Body of pancreas (tissue), 4 donors: ENCODE data around the gene EPS8. TPM values are rescaled to one million over a fixed set of nuclear protein-coding genes. Genes with fewer than 3 reads are reported as not detected.
"Not testable (repeated sequence)": the region's sequence is repeated elsewhere in the genome, so short reads cannot be mapped to it uniquely, and the experiment has no call there.

Experiments used
- ATAC-seq: fragments of 150-250 bp; one replicate; pipeline ENCODE4 v1.9.1; 2016
- DNase-seq, 4 donors: peaks; one replicate each; pipeline ENCODE4 v3.0.0-alpha.2; 2019
- H3K27ac ChIP-seq, 4 donors: fragments of 200-600 bp; sonication (generic); 1 replicate in 3 of 4; 2 replicates in 1 of 4; pipeline versions ENCODE4 v1.5.1 to v1.6.1; 2016 to 2019; ENCODE audit warnings: mild to moderate bottlenecking in 1 of 4, mixed read lengths in 1 of 4, moderate library complexity in 1 of 4
- H3K27me3 ChIP-seq, 2 donors: fragments of 200-600 bp; sonication (generic); one replicate each; pipeline ENCODE4 v1.6.0; 2016; ENCODE audit warnings: mild to moderate bottlenecking in 1 of 2
- H3K36me3 ChIP-seq, 2 donors: fragments of 200-600 bp; sonication (generic); replicated peaks in 1 of 2; 2 replicates each; pipeline ENCODE4 v1.5.1; 2016; ENCODE audit warnings: low read depth in 2 of 2; ENCODE audit not compliant: insufficient read depth in 1 of 2
- H3K4me1 ChIP-seq: fragments of 200-600 bp; sonication (generic); one replicate; pipeline ENCODE4 v1.6.0; 2016
- H3K4me3 ChIP-seq, 2 donors: fragments of 200-600 bp; sonication (generic); 1 replicate in 1 of 2; 2 replicates in 1 of 2; pipeline ENCODE4 v1.5.1; 2016 to 2019
- H3K9me3 ChIP-seq, 3 donors: fragments of 200-600 bp; sonication (generic); 1 replicate in 2 of 3; 2 replicates in 1 of 3; pipeline ENCODE4 v1.5.1; 2016
- POLR2A ChIP-seq, 3 donors: fragments of 450-650 bp; IDR thresholded peaks; one replicate each; pipeline ENCODE4 v1.6.1; 2016; ENCODE audit warnings: antibody characterized with exemption in 3 of 3, mild to moderate bottlenecking in 2 of 3
- WGBS, 2 donors: methylation state at CpG; one replicate each; pipeline ENCODE4 v1.1.5; 2017; 5-methylcytosine and 5-hydroxymethylcytosine counted together
- intact Hi-C: fragments of 100-400 bp; cut with DNase I; formaldehyde crosslinking; loops from one replicate; pipeline ENCODE4 v1.15.1; 2023
- total RNA-seq, 2 donors: library from RNA; depleted of rRNA; stranded (reverse); fragments of >200 nt; gene quantifications; one replicate each; pipeline ENCODE4 v1.1.0, GENCODE V29; 2016
- TF ChIP-seq, protein P1 (sequence below), 7 experiments: fragments of 450-650 bp in 4 of 7; fragments of 200-600 bp in 3 of 7; sonication (generic) in 3 of 7; IDR thresholded peaks; one replicate each; pipeline ENCODE4 v1.5.1; 2016 to 2019; ENCODE audit warnings: antibody characterized with exemption in 7 of 7

EPS8 gene
- total RNA-seq, 2 donors from 2014 or later: 31.6 to 41.2 TPM

GRCh38 chr12:15770021-15770420 is 19.2 kb downstream of the EPS8 start:
- intact Hi-C loops: no loop called here
- H3K4me3 ChIP-seq: no peak overlapping the region
- H3K27me3 ChIP-seq: no peaks in the 10 kb centered on the region
- H3K4me1 ChIP-seq: peaks cover 3% of the 10 kb centered on the region
- no peaks in the 10 kb centered on the region for H3K36me3 ChIP-seq
- ATAC-seq: no peak
- 87 to 93% methylated on average over 3 of the region's 3 CpGs for WGBS, 2 donors
- H3K27ac ChIP-seq: no peak overlapping the region
- TF ChIP-seq, protein P1, sequence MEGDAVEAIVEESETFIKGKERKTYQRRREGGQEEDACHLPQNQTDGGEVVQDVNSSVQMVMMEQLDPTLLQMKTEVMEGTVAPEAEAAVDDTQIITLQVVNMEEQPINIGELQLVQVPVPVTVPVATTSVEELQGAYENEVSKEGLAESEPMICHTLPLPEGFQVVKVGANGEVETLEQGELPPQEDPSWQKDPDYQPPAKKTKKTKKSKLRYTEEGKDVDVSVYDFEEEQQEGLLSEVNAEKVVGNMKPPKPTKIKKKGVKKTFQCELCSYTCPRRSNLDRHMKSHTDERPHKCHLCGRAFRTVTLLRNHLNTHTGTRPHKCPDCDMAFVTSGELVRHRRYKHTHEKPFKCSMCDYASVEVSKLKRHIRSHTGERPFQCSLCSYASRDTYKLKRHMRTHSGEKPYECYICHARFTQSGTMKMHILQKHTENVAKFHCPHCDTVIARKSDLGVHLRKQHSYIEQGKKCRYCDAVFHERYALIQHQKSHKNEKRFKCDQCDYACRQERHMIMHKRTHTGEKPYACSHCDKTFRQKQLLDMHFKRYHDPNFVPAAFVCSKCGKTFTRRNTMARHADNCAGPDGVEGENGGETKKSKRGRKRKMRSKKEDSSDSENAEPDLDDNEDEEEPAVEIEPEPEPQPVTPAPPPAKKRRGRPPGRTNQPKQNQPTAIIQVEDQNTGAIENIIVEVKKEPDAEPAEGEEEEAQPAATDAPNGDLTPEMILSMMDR (IDR thresholded peaks at IDR 0.05): no peak
- no peak for TF ChIP-seq POLR2A (IDR thresholded peaks at IDR 0.05)
- no peaks in the 10 kb centered on the region for H3K9me3 ChIP-seq
- no peak for DNase-seq

- Histone ChIP-seq H3K27me3 (no peaks in the 10 kb centered on the region), H3K9me3 (no peaks in the 10 kb centered on the region), H3K27ac (no peak overlapping the region), H3K4me3 (no peak overlapping the region), H3K4me1 (no peaks in the 10 kb centered on the region), H3K36me3 (no peaks in the 10 kb centered on the region)
- TF ChIP-seq POLR2A (IDR thresholded peaks at IDR 0.05): no peak
- TF ChIP-seq, protein P1 (IDR thresholded peaks at IDR 0.05): no peak
- ATAC-seq (no peak), DNase-seq (no peak)
- WGBS, 2 donors: 71 to 83% methylated on average over 3 of the region's 3 CpGs
- intact Hi-C loops: no loop called here
These were observed 19.6 kb downstream of the EPS8 start for GRCh38 chr12:15769586-15769985.

DNA sequence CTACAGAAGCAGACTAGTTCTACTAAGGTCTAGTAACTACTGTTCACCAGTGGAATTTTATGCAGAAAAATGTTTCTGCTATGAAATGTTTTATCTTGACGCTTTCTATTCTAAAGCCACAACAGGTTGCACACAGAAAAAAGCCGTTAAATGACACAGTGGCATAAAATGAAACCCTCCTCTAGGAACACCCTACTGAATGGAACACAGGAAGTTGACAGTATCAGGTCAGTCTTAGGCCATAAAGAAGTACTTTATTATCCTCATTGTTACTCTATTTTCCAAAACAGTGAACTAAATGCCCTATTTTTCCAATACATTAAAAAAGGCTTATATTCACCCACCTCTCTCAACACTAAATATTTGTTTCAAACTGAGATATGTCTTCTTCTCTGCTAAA is 21.9 kb downstream of the EPS8 start:
- intact Hi-C loops: no loop called here
- DNase-seq (no peak), ATAC-seq (no peak)
- TF ChIP-seq POLR2A (IDR thresholded peaks at IDR 0.05): no peak
- TF ChIP-seq, protein P1 (IDR thresholded peaks at IDR 0.05): no peak
- 91 to 92% methylated on average over 2 of the region's 2 CpGs for WGBS, 2 donors
- no peak overlapping the region for H3K27ac ChIP-seq
- H3K4me1 ChIP-seq: no peaks in the 10 kb centered on the region
- H3K4me3 ChIP-seq: no peak overlapping the region
- no peaks in the 10 kb centered on the region for H3K36me3 ChIP-seq
- H3K27me3 ChIP-seq: no peaks in the 10 kb centered on the region
- H3K9me3 ChIP-seq: no peaks in the 10 kb centered on the region

DNA sequence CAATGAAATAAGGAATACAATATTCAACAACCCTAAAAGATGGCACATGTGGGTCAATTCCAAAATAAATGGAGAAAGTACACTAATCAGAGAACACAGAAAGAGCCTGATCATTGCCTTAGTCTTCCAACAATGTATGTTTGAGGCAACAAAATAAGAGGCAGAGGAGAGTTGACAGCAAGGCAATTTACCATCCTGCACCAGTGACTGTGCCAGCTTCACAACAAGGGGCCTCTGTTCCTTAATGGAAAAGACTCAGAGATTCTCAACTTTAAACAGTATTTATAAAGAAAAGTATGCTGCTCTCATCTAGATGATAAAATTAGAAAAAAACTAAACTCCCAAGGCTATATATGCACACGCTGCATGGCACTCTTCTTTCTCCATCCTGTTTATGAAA is 25.9 kb downstream of the EPS8 start:
- no peaks in the 10 kb centered on the region for H3K27me3 ChIP-seq
- H3K4me1 ChIP-seq: no peaks in the 10 kb centered on the region
- H3K27ac ChIP-seq: no peak overlapping the region
- 77 to 81% methylated on average over 1 of the region's 1 CpG for WGBS, 2 donors
- intact Hi-C loops: no loop called here
- no peaks in the 10 kb centered on the region for H3K36me3 ChIP-seq
- TF ChIP-seq, protein P1 (IDR thresholded peaks at IDR 0.05): no peak
- TF ChIP-seq POLR2A (IDR thresholded peaks at IDR 0.05): no peak
- no peak overlapping the region for H3K4me3 ChIP-seq
- ATAC-seq (no peak), DNase-seq (no peak)
- no peaks in the 10 kb centered on the region for H3K9me3 ChIP-seq

DNA sequence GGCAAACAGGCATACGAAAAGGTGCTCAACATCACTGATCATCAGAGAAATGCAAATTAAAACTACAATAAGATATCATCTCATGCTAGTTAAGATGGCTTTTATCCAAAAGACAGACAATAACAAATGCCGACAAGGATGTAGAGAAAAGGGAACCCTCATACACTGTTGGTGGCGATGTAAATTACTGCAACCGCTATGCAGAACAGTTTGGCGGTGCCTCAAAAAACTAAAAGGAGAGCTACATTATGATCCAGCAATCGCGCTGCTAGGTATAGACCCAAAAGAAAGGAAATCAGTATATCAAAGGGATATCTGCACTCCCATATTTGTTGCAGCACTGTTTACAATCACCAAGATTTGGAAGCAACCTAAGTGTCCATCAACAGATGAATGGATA is 27.0 kb downstream of the EPS8 start:
- ATAC-seq, DNase-seq, H3K27ac ChIP-seq, H3K4me1 ChIP-seq, H3K9me3 ChIP-seq, intact Hi-C loops, H3K27me3 ChIP-seq, H3K36me3 ChIP-seq, H3K4me3 ChIP-seq: not testable (repeated sequence)
- 94 to 95% methylated on average over 7 of the region's 7 CpGs for WGBS, 2 donors
